OCI-LY3 (cell line): ENCODE measurements around the gene KCMF1.

Source experiments
- H2AFZ ChIP-seq: fragments of 200-600, 300-600 bp; shearing (Covaris generic); 2 replicates; pipeline ENCODE4 v1.6.0; 2014; ENCODE audit warnings: antibody characterized with exemption, low read depth, low read length
- H3K27ac ChIP-seq: fragments of 200-600, 300-600 bp; sonication (generic); 2 replicates; pipeline ENCODE4 v1.5.1; 2014; ENCODE audit warnings: mild to moderate bottlenecking, low read length, moderate library complexity, mixed read lengths
- H3K27me3 ChIP-seq: fragments of 200-600, 300-600 bp; sonication (generic); 2 replicates; pipeline ENCODE4 v1.6.1; 2014; ENCODE audit warnings: low read depth, low read length, mixed read lengths
- H3K36me3 ChIP-seq: fragments of 200-600, 300-600 bp; sonication (generic); replicated peaks from 2 replicates; pipeline ENCODE3; 2014; ENCODE audit warnings: low read depth, low read length, mixed read lengths
- H3K4me1 ChIP-seq: fragments of 300-600, 200-600 bp; sonication (generic); 2 replicates; pipeline ENCODE4 v1.6.1; 2014; ENCODE audit warnings: low read length, mixed read lengths
- H3K4me2 ChIP-seq: fragments of 200-600, 300-600 bp; sonication (generic); 2 replicates; pipeline ENCODE4 v1.6.1; 2014; ENCODE audit warnings: low read length, mixed read lengths
- H3K4me3 ChIP-seq: fragments of 300-600, 200-600 bp; sonication (generic); 2 replicates; pipeline ENCODE4 v1.5.1; 2014; ENCODE audit warnings: antibody characterized with exemption, mild to moderate bottlenecking, low read length, moderate library complexity
- H3K79me2 ChIP-seq: fragments of 300-600, 200-600 bp; shearing (Covaris generic); 2 replicates; pipeline ENCODE4 v1.6.1; 2014; ENCODE audit warnings: mild to moderate bottlenecking, low read length, mixed read lengths
- H3K9ac ChIP-seq: fragments of 300-600, 200-600 bp; shearing (Covaris generic); 2 replicates; pipeline ENCODE4 v1.6.0; 2014; ENCODE audit warnings: mild to moderate bottlenecking, low read length, moderate library complexity
- H3K9me3 ChIP-seq: fragments of 200-600, 300-600 bp; shearing (Covaris generic); 2 replicates; pipeline ENCODE4 v1.6.1; 2014; ENCODE audit warnings: low read length, mixed read lengths; ENCODE audit not compliant: insufficient read depth
- H4K20me1 ChIP-seq: fragments of 200-600, 300-600 bp; sonication (generic); 2 replicates; pipeline ENCODE4 v1.6.1; 2016; ENCODE audit warnings: low read length, mixed read lengths; ENCODE audit not compliant: insufficient read depth
- EZH2phosphoT487 ChIP-seq: fragments of 200-600 bp; shearing (Covaris generic); IDR thresholded peaks from 2 replicates; pipeline ENCODE4 v1.6.1; 2018; ENCODE audit warnings: antibody characterized with exemption, mixed run types, low read depth
- TF ChIP-seq, protein P1 (sequence below): fragments of 200-600, 300-600 bp; sonication (generic); IDR thresholded peaks from 2 replicates; pipeline ENCODE4 v1.5.1; 2014; ENCODE audit warnings: antibody characterized with exemption, low read length, low read depth

The KCMF1 gene

GRCh38 chr2:85071096-85071495, 100.1 kb downstream of the KCMF1 start:
- Histone ChIP-seq H3K27ac (no peak overlapping the region), H3K9me3 (no peaks in the 10 kb centered on the region), H3K4me3 (no peak overlapping the region), H3K27me3 (0 out of 2 replicates have a peak, but pooled peaks cover under 1% of the 10 kb centered on the region), H4K20me1 (no peaks in the 10 kb centered on the region), H3K4me1 (peaks cover 20% of the 10 kb centered on the region), H3K4me2 (no peak overlapping the region), H3K9ac (no peak overlapping the region), H3K36me3 (no peaks in the 10 kb centered on the region), H2AFZ (no peak overlapping the region), H3K79me2 (no peaks in the 10 kb centered on the region)
- no peak for TF ChIP-seq EZH2phosphoT487
- TF ChIP-seq, protein P1, sequence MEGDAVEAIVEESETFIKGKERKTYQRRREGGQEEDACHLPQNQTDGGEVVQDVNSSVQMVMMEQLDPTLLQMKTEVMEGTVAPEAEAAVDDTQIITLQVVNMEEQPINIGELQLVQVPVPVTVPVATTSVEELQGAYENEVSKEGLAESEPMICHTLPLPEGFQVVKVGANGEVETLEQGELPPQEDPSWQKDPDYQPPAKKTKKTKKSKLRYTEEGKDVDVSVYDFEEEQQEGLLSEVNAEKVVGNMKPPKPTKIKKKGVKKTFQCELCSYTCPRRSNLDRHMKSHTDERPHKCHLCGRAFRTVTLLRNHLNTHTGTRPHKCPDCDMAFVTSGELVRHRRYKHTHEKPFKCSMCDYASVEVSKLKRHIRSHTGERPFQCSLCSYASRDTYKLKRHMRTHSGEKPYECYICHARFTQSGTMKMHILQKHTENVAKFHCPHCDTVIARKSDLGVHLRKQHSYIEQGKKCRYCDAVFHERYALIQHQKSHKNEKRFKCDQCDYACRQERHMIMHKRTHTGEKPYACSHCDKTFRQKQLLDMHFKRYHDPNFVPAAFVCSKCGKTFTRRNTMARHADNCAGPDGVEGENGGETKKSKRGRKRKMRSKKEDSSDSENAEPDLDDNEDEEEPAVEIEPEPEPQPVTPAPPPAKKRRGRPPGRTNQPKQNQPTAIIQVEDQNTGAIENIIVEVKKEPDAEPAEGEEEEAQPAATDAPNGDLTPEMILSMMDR = no peak

DNA sequence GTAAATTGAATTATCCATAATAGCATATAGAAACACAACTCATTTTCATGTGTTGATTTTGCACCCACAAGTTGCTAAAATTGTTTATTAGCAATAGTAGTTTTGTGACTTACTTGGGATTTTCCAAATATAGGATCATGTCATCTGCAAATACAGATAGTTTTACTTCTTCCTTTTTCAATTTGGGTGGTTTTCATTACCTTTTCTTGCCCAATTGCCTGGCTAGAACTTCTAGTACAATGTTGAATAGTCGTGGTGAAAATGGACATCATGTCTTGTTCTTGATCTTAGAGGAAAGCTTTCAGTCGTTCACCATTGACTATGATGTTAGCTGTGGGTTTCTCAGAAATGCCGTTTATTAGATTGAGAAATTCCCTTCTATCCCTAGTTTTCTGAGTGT, 102.1 kb downstream of the KCMF1 start:
- H3K27ac ChIP-seq = no peak overlapping the region
- H3K4me3 ChIP-seq = no peak overlapping the region
- H3K36me3 ChIP-seq = no peaks in the 10 kb centered on the region
- peaks cover 20% of the 10 kb centered on the region for H3K4me1 ChIP-seq
- H3K9ac ChIP-seq = no peak overlapping the region
- no peak overlapping the region for H2AFZ ChIP-seq
- H4K20me1 ChIP-seq = no peaks in the 10 kb centered on the region
- H3K9me3 ChIP-seq = no peaks in the 10 kb centered on the region
- H3K27me3 ChIP-seq = no peaks in the 10 kb centered on the region
- H3K79me2 ChIP-seq = no peaks in the 10 kb centered on the region
- TF ChIP-seq EZH2phosphoT487 = no peak
- peak overlapping the region; percentile 30 for H3K4me2 ChIP-seq

GRCh38 chr2:85076618-85077274, 105.8 kb downstream of the KCMF1 start:
- Histone ChIP-seq H3K27ac (no peak overlapping the region), H3K27me3 (no peaks in the 10 kb centered on the region; the same call in 1 of the 2 replicates), H3K36me3 (no peaks in the 10 kb centered on the region), H3K4me3 (no peak overlapping the region), H2AFZ (no peak overlapping the region), H3K4me1 (peaks cover 16% of the 10 kb centered on the region), H4K20me1 (no peaks in the 10 kb centered on the region), H3K9me3 (peaks cover 3% of the 10 kb centered on the region; the same call in 1 of the 2 replicates), H3K79me2 (no peaks in the 10 kb centered on the region), H3K9ac (no peak overlapping the region), H3K4me2 (no peak overlapping the region)
- TF ChIP-seq EZH2phosphoT487 = no peak
- TF ChIP-seq, protein P1 = no peak

- Histone ChIP-seq H3K4me3 (no peak overlapping the region), H3K79me2 (no peaks in the 10 kb centered on the region), H3K36me3 (no peaks in the 10 kb centered on the region), H3K9me3 (peaks cover 9% of the 10 kb centered on the region; the same call in 1 of the 2 replicates), H3K27me3 (no peaks in the 10 kb centered on the region; the same call in 1 of the 2 replicates), H3K4me2 (no peak overlapping the region), H3K4me1 (peaks cover 9% of the 10 kb centered on the region), H3K27ac (no peak overlapping the region), H4K20me1 (no peaks in the 10 kb centered on the region), H3K9ac (no peak overlapping the region), H2AFZ (no peak overlapping the region)
- no peak for TF ChIP-seq EZH2phosphoT487
- TF ChIP-seq, protein P1 = no peak
Measured at GRCh38 chr2:85077859-85078419, 107.0 kb downstream of the KCMF1 start.
